Suprapubic skin (tissue), 3 donors: ENCODE results near the gene FBXO21.

Experiments
- EP300 ChIP-seq: sonication (generic); formaldehyde crosslinking; IDR thresholded peaks from one replicate; pipeline ENCODE4 v1.6.1; 2017; ENCODE audit warnings: antibody characterized with exemption
- POLR2A ChIP-seq, 2 donors: fragments of 450-650 bp; IDR thresholded peaks; one replicate each; pipeline ENCODE4 v1.6.1; 2017; ENCODE audit warnings: antibody characterized with exemption in 2 of 2, mild to moderate bottlenecking in 2 of 2, moderate library complexity in 2 of 2
- TF ChIP-seq, protein P1 (sequence below), 2 donors: fragments of 200-600 bp in 1 of 2; fragments of 450-650 bp in 1 of 2; sonication (generic) in 1 of 2; IDR thresholded peaks; one replicate each; pipeline ENCODE4 v1.5.1; 2016 to 2019; ENCODE audit warnings: antibody characterized with exemption in 2 of 2, mild to moderate bottlenecking in 1 of 2, moderate library complexity in 1 of 2

GRCh38 chr12:117134721-117135120 lies 55.5 kb downstream of the FBXO21 start:
- TF ChIP-seq, protein P1, sequence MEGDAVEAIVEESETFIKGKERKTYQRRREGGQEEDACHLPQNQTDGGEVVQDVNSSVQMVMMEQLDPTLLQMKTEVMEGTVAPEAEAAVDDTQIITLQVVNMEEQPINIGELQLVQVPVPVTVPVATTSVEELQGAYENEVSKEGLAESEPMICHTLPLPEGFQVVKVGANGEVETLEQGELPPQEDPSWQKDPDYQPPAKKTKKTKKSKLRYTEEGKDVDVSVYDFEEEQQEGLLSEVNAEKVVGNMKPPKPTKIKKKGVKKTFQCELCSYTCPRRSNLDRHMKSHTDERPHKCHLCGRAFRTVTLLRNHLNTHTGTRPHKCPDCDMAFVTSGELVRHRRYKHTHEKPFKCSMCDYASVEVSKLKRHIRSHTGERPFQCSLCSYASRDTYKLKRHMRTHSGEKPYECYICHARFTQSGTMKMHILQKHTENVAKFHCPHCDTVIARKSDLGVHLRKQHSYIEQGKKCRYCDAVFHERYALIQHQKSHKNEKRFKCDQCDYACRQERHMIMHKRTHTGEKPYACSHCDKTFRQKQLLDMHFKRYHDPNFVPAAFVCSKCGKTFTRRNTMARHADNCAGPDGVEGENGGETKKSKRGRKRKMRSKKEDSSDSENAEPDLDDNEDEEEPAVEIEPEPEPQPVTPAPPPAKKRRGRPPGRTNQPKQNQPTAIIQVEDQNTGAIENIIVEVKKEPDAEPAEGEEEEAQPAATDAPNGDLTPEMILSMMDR (IDR thresholded peaks at IDR 0.05): no peak
- TF ChIP-seq EP300: no peak
- no peak for TF ChIP-seq POLR2A (IDR thresholded peaks at IDR 0.05)
